Fibroblast of lung (primary cell): ENCODE measurements around the gene EME1. TPM values are rescaled to one million over a fixed set of nuclear protein-coding genes. Genes with fewer than 3 reads are reported as not detected.

Experiments
- DNase-seq, 2 donors: peaks; one replicate each; pipeline versions ENCODE4 v3.0.0 to v3.0.0-alpha.2; 2010; ENCODE audit warnings: low read depth in 2 of 2
- H2AFZ ChIP-seq: 2 replicates; pipeline ENCODE4 v1.5.1; 2012; ENCODE audit warnings: low read length, control low read depth, inconsistent platforms
- H3K27ac ChIP-seq: 2 replicates; pipeline ENCODE4 v1.5.1; 2011; ENCODE audit warnings: low read length, control low read depth; ENCODE audit not compliant: insufficient read depth
- H3K27me3 ChIP-seq: 2 replicates; pipeline ENCODE4 v1.5.1; 2011; ENCODE audit warnings: mild to moderate bottlenecking, low read length; ENCODE audit not compliant: control insufficient read depth, insufficient read depth
- H3K36me3 ChIP-seq: 2 replicates; pipeline ENCODE4 v1.5.1; 2011; ENCODE audit warnings: low read length; ENCODE audit not compliant: control insufficient read depth, insufficient read depth
- H3K4me1 ChIP-seq: 2 replicates; pipeline ENCODE4 v1.5.1; 2011; ENCODE audit warnings: low read length; ENCODE audit not compliant: control insufficient read depth, insufficient read depth; ENCODE audit errors: extremely low read depth
- H3K4me2 ChIP-seq: 2 replicates; pipeline ENCODE4 v1.5.1; 2011; ENCODE audit warnings: low read length, control low read depth; ENCODE audit not compliant: insufficient read depth; ENCODE audit errors: extremely low read depth
- H3K4me3 ChIP-seq, 4 experiments: fragments of 200-600 bp in 1 of 4; sonication (generic) in 1 of 4; replicated peaks in 1 of 4; 2 replicates each; pipeline ENCODE4 v1.5.1; 2011 to 2016; ENCODE audit warnings: low read length in 4 of 4, low read depth in 3 of 4, mild to moderate bottlenecking in 3 of 4, control low read depth in 2 of 4, inconsistent platforms in 1 of 4, mixed read lengths in 1 of 4; ENCODE audit not compliant: insufficient read depth in 1 of 4; ENCODE audit errors: control extremely low read depth in 1 of 4
- H3K79me2 ChIP-seq: 2 replicates; pipeline ENCODE4 v1.5.1; 2012; ENCODE audit warnings: mild to moderate bottlenecking, low read length, inconsistent platforms; ENCODE audit not compliant: control insufficient read depth, insufficient read depth
- H3K9ac ChIP-seq: 2 replicates; pipeline ENCODE4 v1.5.1; 2011; ENCODE audit warnings: mild to moderate bottlenecking, low read length, control low read depth; ENCODE audit not compliant: insufficient read depth
- H3K9me3 ChIP-seq: 2 replicates; pipeline ENCODE4 v1.5.1; 2012; ENCODE audit warnings: low read depth, low read length; ENCODE audit not compliant: control insufficient read depth, insufficient read depth
- H4K20me1 ChIP-seq: 2 replicates; pipeline ENCODE4 v1.5.1; 2011; ENCODE audit warnings: low read length; ENCODE audit not compliant: control insufficient read depth, insufficient read depth; ENCODE audit errors: extremely low read depth
- EZH2 ChIP-seq: IDR thresholded peaks from 2 replicates; pipeline ENCODE4 v1.5.1; 2012; ENCODE audit warnings: low read length, control low read depth, mild to moderate bottlenecking; ENCODE audit errors: missing control alignments
- polyA plus RNA-seq, 2 donors: library from polyadenylated mRNA; depleted of rRNA in 1 of 2; stranded (reverse) in 1 of 2; unstranded in 1 of 2; fragments of >200 nt; gene quantifications; 2 replicates each; pipeline ENCODE4 v1.2.1, GENCODE V29; 2011 to 2012; ENCODE audit warnings: missing spikeins in 1 of 2
- total RNA-seq: library from RNA; depleted of rRNA; stranded (reverse); fragments of >200 nt; gene quantifications from 2 replicates; pipeline ENCODE4 v1.2.1, GENCODE V29; 2014
- TF ChIP-seq, protein P1 (sequence below), 2 donors: IDR thresholded peaks in 1 of 2; conservative IDR thresholded peaks in 1 of 2; 1 replicate in 1 of 2; 2 replicates in 1 of 2; pipeline ENCODE4 v1.5.1; 2011 to 2012; ENCODE audit warnings: low read length in 2 of 2, control low read depth in 1 of 2, inconsistent platforms in 1 of 2, low read depth in 1 of 2, mild to moderate bottlenecking in 1 of 2

EME1 gene
- total and polyA plus RNA-seq, 2 donors (not counting 1 experiment from before 2014, with no cell fraction given) = 2.3 to 2.7 TPM

DNA sequence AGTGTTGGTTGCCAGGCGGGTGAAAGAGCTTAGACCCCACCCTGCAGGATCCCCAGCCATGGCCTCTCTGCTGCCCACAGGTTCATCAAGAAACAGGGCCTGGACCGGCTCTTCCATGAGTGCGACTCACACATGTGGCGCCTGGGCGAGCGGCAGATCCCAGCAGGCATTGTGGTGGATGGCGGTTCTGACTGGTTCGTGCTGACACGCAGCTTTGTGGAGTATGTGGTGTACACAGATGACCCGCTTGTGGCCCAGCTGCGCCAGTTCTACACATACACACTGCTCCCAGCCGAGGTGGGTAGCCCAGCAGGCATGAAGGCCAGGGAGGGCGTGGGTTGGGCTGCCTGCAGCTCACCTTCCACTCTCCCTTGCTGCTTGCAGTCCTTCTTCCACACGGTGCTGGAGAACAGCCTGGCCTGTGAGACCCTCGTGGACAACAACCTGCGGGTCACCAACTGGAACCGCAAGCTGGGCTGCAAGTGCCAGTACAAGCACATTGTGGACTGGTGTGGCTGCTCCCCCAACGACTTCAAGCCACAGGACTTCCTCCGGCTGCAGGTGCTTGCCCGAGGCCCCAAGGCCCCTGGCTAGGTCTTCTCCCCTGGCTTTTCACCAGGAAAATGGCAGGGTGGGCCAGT lies 17.2 kb upstream of the EME1 start:
- H2AFZ ChIP-seq = no peak overlapping the region
- no peak for TF ChIP-seq EZH2
- TF ChIP-seq, protein P1, sequence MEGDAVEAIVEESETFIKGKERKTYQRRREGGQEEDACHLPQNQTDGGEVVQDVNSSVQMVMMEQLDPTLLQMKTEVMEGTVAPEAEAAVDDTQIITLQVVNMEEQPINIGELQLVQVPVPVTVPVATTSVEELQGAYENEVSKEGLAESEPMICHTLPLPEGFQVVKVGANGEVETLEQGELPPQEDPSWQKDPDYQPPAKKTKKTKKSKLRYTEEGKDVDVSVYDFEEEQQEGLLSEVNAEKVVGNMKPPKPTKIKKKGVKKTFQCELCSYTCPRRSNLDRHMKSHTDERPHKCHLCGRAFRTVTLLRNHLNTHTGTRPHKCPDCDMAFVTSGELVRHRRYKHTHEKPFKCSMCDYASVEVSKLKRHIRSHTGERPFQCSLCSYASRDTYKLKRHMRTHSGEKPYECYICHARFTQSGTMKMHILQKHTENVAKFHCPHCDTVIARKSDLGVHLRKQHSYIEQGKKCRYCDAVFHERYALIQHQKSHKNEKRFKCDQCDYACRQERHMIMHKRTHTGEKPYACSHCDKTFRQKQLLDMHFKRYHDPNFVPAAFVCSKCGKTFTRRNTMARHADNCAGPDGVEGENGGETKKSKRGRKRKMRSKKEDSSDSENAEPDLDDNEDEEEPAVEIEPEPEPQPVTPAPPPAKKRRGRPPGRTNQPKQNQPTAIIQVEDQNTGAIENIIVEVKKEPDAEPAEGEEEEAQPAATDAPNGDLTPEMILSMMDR (conservative IDR thresholded peaks at IDR 0.05 in 1 of 2, IDR thresholded peaks at IDR 0.05 in 1 of 2; ENCODE audit: low read depth in 1 of 2, low read length in 2 of 2) = no peak
- H4K20me1 ChIP-seq = no peaks in the 10 kb centered on the region
- H3K27me3 ChIP-seq = no peaks in the 10 kb centered on the region
- no peaks in the 10 kb centered on the region for H3K9me3 ChIP-seq
- H3K4me2 ChIP-seq = no peak overlapping the region
- DNase-seq = no peak
- no peaks in the 10 kb centered on the region for H3K79me2 ChIP-seq
- no peaks in the 10 kb centered on the region for H3K4me1 ChIP-seq
- H3K4me3 ChIP-seq = no peak overlapping the region
- H3K9ac ChIP-seq = no peak overlapping the region
- no peak overlapping the region for H3K27ac ChIP-seq
- H3K36me3 ChIP-seq = peaks cover 25% of the 10 kb centered on the region

DNA sequence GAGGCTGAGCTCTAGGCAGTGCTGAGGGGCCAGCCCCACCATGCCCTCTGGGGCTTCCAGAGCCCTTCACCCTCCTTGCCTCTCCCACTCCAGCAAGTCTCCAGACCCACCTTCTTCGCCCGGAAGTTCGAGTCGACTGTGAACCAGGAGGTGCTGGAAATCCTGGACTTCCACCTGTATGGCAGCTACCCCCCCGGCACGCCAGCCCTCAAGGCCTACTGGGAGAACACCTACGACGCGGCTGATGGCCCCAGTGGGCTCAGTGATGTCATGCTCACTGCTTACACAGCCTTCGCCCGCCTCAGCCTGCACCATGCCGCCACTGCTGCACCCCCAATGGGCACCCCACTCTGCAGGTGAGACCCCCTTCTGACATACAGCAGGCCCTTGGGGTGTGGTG lies 16.6 kb upstream of the EME1 start:
- Histone ChIP-seq H3K9me3 (no peaks in the 10 kb centered on the region), H3K4me2 (no peak overlapping the region), H3K27me3 (no peaks in the 10 kb centered on the region), H3K9ac (no peak overlapping the region), H3K36me3 (peaks cover 25% of the 10 kb centered on the region), H2AFZ (no peak overlapping the region), H3K79me2 (no peaks in the 10 kb centered on the region), H3K4me3 (no peak overlapping the region), H3K27ac (no peak overlapping the region), H4K20me1 (no peaks in the 10 kb centered on the region), H3K4me1 (no peaks in the 10 kb centered on the region)
- TF ChIP-seq, protein P1 (conservative IDR thresholded peaks at IDR 0.05 in 1 of 2, IDR thresholded peaks at IDR 0.05 in 1 of 2; ENCODE audit: low read depth in 1 of 2, low read length in 2 of 2) = no peak
- TF ChIP-seq EZH2 = no peak
- no peak for DNase-seq

DNA sequence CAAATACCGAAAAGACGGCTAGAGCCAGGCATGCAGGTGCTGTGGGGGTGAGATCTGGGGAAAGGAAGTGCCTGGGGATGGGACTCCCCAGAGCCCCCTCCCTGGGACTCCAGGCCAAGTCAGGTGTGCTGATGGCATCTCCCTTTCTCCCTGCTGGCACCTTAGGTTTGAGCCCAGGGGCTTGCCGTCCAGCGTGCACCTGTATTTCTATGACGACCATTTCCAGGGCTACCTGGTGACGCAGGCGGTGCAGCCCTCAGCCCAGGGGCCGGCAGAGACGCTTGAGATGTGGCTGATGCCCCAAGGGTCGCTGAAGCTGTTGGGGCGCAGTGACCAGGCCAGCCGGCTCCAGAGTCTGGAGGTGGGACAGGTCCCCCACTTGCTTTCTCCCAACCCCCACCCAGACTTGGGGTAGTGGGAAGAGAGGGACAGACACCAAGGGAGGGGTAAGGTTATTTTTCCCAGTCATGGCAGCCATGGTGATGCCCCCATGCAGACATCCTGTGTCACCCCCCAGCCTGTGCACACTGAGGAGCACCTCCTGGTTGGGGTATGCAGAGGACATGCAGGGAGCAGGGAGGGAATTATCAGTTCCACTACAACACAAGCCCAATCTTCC lies 16.0 kb upstream of the EME1 start:
- no peak overlapping the region for H3K4me3 ChIP-seq
- H3K4me1 ChIP-seq = no peaks in the 10 kb centered on the region
- H2AFZ ChIP-seq = no peak overlapping the region
- peaks cover 25% of the 10 kb centered on the region for H3K36me3 ChIP-seq
- no peak for TF ChIP-seq EZH2
- TF ChIP-seq, protein P1 (conservative IDR thresholded peaks at IDR 0.05 in 1 of 2, IDR thresholded peaks at IDR 0.05 in 1 of 2; ENCODE audit: low read depth in 1 of 2, low read length in 2 of 2) = no peak
- no peak overlapping the region for H3K9ac ChIP-seq
- H3K9me3 ChIP-seq = no peaks in the 10 kb centered on the region
- H4K20me1 ChIP-seq = no peaks in the 10 kb centered on the region
- no peak overlapping the region for H3K27ac ChIP-seq
- H3K79me2 ChIP-seq = no peaks in the 10 kb centered on the region
- no peak overlapping the region for H3K4me2 ChIP-seq
- no peaks in the 10 kb centered on the region for H3K27me3 ChIP-seq
- DNase-seq = no peak
